ENCODE data around the gene FAM234A.

FAM234A gene

GRCh38 chr16:279531-279930 is 44.9 kb downstream of the FAM234A start:
- Histone ChIP-seq H3K36me3 (no peaks in the 10 kb centered on the region), H3K27ac (no peak overlapping the region), H3K27me3 (ENCODE audit: insufficient read depth, low read depth, severe bottlenecking) (no peaks in the 10 kb centered on the region), H3K9me3 (ENCODE audit: severe bottlenecking) (no peaks in the 10 kb centered on the region), H3K4me3 (ENCODE audit: low read depth, low read length) (no peak overlapping the region)
- no peak for TF ChIP-seq CTCF (IDR thresholded peaks at IDR 0.05; ENCODE audit: low read depth, low read length)
- no peak for DNase-seq

- Histone ChIP-seq H3K27ac (peak overlapping the region; percentile 33; the same call in 1 of the 2 replicates), H3K27me3 (ENCODE audit: insufficient read depth, low read depth, severe bottlenecking) (no peaks in the 10 kb centered on the region), H3K4me3 (ENCODE audit: low read depth, low read length) (peak overlapping the region; percentile 48), H3K36me3 (no peaks in the 10 kb centered on the region), H3K9me3 (ENCODE audit: severe bottlenecking) (no peaks in the 10 kb centered on the region)
- TF ChIP-seq CTCF (IDR thresholded peaks at IDR 0.05; ENCODE audit: low read depth, low read length): no peak
- no peak for DNase-seq
Measured at GRCh38 chr16:280005-280460, 45.4 kb downstream of the FAM234A start.

- no peak for DNase-seq
- Histone ChIP-seq H3K9me3 (ENCODE audit: severe bottlenecking) (no peaks in the 10 kb centered on the region), H3K27ac (peak within 1 kb of the TSS; percentile 33), H3K36me3 (no peaks in the 10 kb centered on the region), H3K4me3 (ENCODE audit: low read depth, low read length) (peak within 1 kb of the TSS; percentile 63), H3K27me3 (ENCODE audit: insufficient read depth, low read depth, severe bottlenecking) (no peaks in the 10 kb centered on the region)
- TF ChIP-seq CTCF (IDR thresholded peaks at IDR 0.05; ENCODE audit: low read depth, low read length): no peak
Measured at GRCh38 chr16:280552-280951, 45.9 kb downstream of the FAM234A start, which contains the start of gene ARHGDIG. ARHGDIG (plus strand) TSS chr16:280591; CDS start chr16:280681, 90 bp downstream.

GRCh38 chr16:280991-281659 is 46.5 kb downstream of the FAM234A start:
- H3K27ac ChIP-seq: peak overlapping the region; percentile 33; the same call in 1 of the 2 replicates
- H3K27me3 ChIP-seq (ENCODE audit: insufficient read depth, low read depth, severe bottlenecking): no peaks in the 10 kb centered on the region
- no peak for TF ChIP-seq CTCF (IDR thresholded peaks at IDR 0.05; ENCODE audit: low read depth, low read length)
- no peaks in the 10 kb centered on the region for H3K36me3 ChIP-seq
- peak overlapping the region; percentile 63 for H3K4me3 ChIP-seq (ENCODE audit: low read depth, low read length)
- DNase-seq: no peak
- no peaks in the 10 kb centered on the region for H3K9me3 ChIP-seq (ENCODE audit: severe bottlenecking)

GRCh38 chr16:281660-282255 is 47.1 kb downstream of the FAM234A start:
- Histone ChIP-seq H3K27ac (no peak overlapping the region), H3K36me3 (peaks cover 3% of the 10 kb centered on the region; the same call in 1 of the 2 replicates), H3K27me3 (ENCODE audit: insufficient read depth, low read depth, severe bottlenecking) (no peaks in the 10 kb centered on the region), H3K4me3 (ENCODE audit: low read depth, low read length) (no peak overlapping the region), H3K9me3 (ENCODE audit: severe bottlenecking) (no peaks in the 10 kb centered on the region)
- DNase-seq: no peak
- TF ChIP-seq CTCF (IDR thresholded peaks at IDR 0.05; ENCODE audit: low read depth, low read length): no peak

All from WERI-Rb-1 (cell line).